ENCODE measurements around the gene ESRRA.

DNA sequence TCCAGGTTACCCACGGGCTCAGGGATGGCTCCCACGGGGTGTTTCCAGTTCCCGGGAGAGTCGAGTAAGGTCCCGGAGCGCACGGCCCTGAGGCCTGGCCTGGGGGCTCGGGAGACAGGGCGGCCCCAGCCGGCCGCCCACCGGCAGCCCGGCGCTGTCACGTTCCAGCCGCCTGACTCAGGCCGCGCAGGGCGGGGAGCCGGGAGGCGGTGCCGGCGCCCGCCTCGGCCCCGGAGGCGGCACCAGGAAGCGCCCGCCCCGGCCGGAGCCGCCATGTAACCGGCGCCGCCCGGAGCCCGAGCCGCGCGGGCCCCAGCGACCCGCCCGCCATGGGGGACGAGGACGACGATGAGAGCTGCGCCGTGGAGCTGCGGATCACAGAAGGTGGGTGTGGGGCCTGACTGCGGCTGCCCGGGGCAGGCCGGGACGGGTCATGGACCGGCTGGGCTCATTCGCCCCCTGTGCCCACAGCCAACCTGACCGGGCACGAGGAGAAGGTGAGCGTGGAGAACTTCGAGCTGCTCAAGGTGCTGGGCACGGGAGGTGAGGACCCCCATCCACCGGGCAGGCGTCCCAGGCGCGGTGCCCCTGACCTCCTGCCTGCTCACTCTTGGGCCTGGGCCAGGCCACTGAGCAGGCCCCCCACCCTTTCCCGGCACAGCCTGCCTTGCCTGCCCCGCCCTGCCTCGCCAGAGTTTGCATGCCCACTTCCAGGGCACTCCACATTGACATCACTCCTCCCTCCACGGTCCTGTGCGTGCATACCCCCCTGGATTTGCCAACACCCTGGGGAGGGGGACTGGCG, 53.8 kb downstream of the ESRRA start, which contains the start of gene RPS6KA4:
- TF ChIP-seq BCL6 (CRISPR knock-in tag; IDR thresholded peaks at IDR 0.05) (no peak), RAD21 (CRISPR knock-in tag; IDR thresholded peaks at IDR 0.05) (peak; percentile 14; the same call in 1 of the 2 replicates), PCBP2 (optimal IDR thresholded peaks at IDR 0.05; ENCODE audit: low read depth, low read length, poor library complexity, severe bottlenecking) (no peak), PHF5A (CRISPR knock-in tag; IDR thresholded peaks at IDR 0.05; ENCODE audit: low read depth, unreplicated experiment) (no peak), TAF1 (CRISPR knock-in tag; IDR thresholded peaks at IDR 0.05) (no peak), SP1 (IDR thresholded peaks at IDR 0.05) (no peak), SP1 (CRISPR knock-in tag; IDR thresholded peaks at IDR 0.05) (no peak), ZNF234 (CRISPR knock-in tag; conservative IDR thresholded peaks at IDR 0.05) (no peak), CHD2 (IDR thresholded peaks at IDR 0.05; ENCODE audit: low read depth, low read length) (no peak), SALL1 (CRISPR knock-in tag; IDR thresholded peaks at IDR 0.05) (peak; percentile 44; the same call in 1 of the 2 replicates), CHCHD3 (CRISPR knock-in tag; IDR thresholded peaks at IDR 0.05) (no peak), NPAS2 (CRISPR knock-in tag; IDR thresholded peaks at IDR 0.05; ENCODE audit: borderline replicate concordance) (no peak), ATF7 (IDR thresholded peaks at IDR 0.05) (no peak), ATF7 (CRISPR knock-in tag; IDR thresholded peaks at IDR 0.05) (no peak)
- TF ChIP-seq, protein P1, sequence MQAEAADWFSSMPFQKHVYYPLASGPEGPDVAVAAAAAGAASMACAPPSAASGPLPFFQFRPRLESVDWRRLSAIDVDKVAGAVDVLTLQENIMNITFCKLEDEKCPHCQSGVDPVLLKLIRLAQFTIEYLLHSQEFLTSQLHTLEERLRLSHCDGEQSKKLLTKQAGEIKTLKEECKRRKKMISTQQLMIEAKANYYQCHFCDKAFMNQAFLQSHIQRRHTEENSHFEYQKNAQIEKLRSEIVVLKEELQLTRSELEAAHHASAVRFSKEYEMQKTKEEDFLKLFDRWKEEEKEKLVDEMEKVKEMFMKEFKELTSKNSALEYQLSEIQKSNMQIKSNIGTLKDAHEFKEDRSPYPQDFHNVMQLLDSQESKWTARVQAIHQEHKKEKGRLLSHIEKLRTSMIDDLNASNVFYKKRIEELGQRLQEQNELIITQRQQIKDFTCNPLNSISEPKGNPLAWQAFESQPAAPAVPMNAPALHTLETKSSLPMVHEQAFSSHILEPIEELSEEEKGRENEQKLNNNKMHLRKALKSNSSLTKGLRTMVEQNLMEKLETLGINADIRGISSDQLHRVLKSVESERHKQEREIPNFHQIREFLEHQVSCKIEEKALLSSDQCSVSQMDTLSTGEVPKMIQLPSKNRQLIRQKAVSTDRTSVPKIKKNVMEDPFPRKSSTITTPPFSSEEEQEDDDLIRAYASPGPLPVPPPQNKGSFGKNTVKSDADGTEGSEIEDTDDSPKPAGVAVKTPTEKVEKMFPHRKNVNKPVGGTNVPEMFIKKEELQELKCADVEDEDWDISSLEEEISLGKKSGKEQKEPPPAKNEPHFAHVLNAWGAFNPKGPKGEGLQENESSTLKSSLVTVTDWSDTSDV (CRISPR knock-in tag; IDR thresholded peaks at IDR 0.05) = no peak
